Pons (tissue), 1 donor: Measurements from ENCODE around the gene DNAJC5.
"Not testable (repeated sequence)": the region's sequence is repeated elsewhere in the genome, so short reads cannot be mapped to it uniquely, and the experiment has no call there.

Experiments
- DNase-seq: peaks from one replicate; pipeline ENCODE4 v3.0.0-alpha.2; 2016; ENCODE audit warnings: low spot score

Gene DNAJC5

DNA sequence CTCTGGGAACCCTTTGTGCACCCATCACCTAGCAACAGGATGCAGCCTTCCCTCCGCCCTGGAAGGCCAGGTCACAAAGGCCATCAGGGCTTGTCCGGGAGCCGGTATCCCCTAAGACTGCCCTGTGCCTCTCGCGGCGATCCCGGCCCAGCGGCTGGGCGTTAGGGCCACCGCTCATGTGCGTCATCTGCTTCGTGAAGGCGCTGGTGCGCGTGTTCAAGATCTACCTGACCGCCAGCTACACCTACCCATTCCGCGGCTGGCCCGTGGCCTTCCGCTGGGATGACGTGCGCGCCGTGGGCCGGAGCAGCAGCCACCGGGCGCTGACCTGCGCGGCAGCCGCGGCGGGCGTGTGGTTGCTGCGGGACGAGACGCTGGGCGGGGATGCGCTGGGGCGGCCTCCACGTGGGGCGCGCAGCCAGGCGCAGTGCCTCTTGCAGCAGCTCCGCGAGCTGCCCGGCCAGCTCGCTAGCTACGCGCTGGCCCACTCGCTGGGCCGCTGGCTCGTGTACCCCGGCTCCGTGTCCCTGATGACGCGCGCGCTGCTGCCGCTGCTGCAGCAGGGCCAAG lies 33.5 kb upstream of the DNAJC5 start, which contains the start of gene ABHD16B:
TSS of gene ABHD16B (plus strand) at position 134 of the 570 bp plus-strand sequence. CDS start at position 177, 43 bp downstream.
- no peak for DNase-seq

DNA sequence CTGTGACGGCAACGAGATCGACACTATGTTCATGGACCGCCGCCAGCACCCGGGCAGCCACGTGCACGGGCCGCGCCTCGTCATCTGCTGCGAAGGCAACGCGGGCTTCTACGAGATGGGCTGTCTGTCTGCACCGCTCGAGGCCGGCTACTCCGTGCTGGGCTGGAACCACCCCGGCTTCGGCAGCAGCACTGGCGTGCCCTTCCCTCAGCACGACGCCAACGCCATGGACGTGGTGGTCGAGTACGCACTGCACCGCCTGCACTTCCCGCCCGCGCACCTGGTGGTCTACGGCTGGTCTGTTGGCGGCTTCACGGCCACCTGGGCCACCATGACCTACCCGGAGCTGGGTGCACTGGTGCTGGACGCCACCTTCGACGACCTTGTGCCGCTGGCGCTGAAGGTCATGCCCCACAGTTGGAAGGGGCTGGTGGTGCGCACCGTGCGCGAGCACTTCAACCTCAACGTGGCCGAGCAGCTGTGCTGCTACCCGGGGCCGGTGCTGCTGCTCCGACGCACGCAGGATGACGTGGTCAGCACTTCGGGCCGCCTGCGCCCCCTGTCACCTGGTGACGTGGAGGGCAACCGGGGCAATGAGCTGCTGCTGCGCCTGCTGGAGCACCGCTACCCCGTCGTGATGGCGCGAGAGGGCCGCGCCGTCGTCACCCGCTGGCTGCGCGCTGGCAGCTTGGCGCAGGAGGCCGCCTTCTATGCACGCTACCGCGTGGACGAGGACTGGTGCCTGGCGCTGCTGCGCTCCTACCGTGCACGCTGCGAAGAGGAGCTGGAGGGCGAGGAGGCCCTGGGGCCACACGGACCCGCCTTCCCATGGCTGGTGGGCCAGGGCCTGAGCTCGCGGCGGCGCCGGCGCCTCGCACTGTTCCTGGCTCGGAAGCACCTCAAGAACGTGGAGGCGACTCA lies 32.7 kb upstream of the DNAJC5 start:
- DNase-seq: no peak

DNA sequence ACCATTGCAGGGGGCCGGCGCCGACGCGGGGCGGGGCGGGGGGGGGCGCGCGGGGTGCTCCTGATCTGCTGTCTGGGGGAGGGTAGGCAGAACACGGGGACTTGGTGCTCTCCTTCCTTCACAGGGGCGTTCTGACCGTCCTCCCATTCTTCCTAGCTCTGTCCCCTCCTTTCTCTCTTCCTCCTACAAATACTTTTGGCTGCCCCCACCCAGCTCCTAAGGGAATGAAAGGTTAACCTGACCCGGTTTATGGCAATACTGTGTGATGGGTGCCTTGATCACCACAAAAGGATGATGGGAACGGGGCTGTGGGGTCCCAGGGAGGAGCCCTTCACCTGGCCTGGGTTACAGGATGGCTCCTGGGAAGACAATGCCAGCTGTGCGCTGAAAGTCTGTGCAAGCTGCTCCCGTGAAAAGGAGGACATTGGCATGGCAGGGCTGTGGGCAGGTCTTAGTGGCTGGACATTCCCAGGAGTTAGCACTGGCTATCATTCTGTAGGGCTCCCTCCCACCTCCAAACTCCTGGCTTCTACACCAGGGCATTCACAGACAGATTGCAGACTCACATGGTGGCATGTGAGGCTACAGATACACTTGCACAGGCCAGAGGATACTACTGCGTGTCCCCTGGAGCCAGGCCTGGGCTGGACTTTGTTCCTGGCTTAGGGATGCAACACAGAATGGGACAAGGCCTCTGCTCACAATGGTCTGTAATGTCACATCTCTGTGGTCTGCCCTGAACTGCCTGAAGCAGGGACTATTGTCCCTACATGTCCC lies 31.7 kb upstream of the DNAJC5 start:
- DNase-seq: no peak

DNA sequence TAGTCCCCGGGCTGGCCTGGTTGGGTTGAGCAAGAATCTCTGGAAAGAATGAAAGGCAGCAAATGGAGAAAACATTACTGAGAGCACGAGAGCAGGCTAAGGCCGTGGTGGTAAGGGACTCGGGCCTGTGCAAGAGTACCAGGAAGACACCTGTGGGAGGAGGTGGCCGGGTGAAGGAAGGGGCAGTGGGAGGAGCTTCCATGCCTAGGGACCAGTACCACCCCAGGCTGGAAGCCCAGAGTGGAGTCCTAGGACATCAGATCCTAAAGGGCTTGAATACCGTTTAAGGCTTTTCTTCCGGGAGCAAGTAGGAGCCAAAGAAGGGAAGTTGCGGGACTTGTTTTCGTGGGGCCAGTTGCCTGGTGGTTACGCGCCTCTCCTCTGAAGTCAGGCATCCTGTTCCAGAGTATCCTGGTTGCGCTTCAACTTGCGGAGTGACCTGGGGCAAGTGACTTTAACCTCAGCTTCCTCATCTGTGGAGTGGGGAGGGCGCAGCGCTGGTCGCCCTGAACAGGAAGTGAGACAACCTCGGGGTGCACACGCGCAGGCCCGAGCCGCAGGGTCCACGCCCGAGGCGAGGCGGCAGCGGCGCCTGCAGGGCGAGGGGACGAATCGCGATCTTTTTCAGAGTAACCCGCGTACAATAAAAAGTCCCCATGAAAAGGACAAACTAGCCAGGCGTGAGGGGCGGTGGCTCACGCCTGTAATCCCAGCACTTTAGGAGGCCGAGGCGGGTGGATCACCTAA lies 31.0 kb upstream of the DNAJC5 start:
- peak; percentile 77 for DNase-seq

DNA sequence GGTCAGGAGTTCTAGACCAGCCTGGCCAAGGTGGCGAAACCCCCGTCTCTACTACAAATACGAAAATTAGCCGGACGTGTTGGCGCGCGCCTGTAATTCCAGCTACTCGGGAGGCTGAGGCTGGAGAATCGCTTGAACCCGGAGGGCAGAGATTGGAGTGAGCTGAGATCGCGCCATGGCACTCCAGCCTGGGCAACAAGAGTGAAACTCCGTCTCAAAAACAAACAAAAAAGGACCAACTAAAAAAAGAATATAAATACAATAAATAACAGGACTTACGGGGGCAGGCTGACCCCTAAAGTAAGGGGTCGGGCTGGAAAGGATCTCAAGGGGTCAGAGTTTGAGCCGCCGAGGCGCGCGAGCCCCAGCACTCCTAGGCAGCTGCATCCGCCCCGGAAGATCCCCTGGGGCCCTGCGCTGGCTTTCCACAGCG lies 30.4 kb upstream of the DNAJC5 start:
- no peak for DNase-seq

DNA sequence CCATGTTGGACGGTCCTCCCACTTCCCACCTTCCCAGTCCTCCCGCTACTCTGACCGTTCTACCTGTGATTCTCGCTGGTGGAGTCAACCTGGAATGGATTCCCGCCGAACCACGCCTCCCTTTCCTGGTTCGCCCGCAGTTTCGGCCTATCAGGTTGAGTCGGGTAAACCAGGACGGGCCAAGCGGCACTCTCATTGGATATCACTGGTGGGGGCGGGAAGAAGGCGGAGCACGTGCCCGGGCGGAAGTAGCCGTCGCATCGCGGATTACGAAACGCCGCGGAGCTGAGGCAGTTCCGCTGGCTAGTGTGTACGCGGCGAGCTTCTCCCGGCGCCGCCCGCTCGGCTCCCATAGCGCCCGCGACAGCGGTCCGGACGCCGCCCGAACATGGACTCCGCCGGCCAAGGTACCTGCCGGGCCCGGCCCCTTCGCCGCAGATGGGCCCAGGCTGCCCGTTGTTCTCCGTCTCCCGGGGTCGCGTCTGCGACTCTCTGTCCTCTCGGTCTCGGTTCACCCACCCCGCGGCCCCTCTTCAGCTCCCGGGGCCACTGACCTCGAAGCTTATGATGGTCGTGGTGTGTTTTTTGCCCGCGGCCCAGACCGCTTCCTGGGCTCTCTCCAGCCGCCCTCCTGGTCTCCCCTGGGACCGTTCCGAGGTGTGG lies 29.8 kb upstream of the DNAJC5 start, which contains the start of gene TPD52L2:
TSS of gene TPD52L2 (plus strand) at position 293 of the 663 bp plus-strand sequence. CDS start at position 389, 96 bp downstream.
- DNase-seq: peak; percentile 98

DNA sequence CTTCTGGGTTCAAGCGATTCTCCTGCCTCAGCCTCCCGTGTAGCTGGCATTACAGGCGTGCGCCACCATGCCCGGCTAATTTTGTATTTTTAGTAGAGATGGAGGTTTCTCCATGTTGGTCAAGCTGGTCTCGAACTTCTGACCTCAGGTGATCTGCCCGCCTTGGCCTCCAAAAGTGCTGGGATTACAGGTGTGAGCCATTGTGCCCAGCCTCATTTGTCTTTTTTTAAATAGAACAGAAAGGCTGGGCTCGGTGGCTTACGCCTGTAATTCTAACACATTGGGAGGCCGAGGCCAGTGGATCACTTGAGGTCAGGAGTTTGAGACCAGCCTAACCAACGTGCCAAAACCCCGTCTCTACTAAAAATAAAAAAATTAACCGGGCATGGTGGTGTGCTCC lies 27.9 kb upstream of the DNAJC5 start:
- not testable (repeated sequence) for DNase-seq

DNA sequence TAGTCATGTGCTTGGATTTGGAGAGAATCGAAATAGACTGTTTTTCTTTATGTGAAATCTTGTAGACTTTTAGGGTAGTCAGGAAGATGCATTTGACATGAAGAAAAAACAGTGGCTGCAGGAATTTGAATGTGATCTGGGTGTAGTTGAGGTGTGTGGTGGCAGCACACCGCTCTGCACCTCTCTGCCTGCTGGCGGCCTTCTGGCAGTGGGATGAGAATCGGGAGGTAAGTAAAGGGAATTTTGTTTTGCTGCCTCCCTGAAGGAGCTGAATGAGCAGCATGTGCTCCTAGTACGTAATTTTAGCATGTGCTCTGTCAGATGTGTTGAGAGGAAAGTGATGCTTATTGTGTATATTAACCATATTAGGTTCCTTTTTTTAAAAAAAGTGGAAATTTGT lies 26.7 kb upstream of the DNAJC5 start:
- no peak for DNase-seq

DNA sequence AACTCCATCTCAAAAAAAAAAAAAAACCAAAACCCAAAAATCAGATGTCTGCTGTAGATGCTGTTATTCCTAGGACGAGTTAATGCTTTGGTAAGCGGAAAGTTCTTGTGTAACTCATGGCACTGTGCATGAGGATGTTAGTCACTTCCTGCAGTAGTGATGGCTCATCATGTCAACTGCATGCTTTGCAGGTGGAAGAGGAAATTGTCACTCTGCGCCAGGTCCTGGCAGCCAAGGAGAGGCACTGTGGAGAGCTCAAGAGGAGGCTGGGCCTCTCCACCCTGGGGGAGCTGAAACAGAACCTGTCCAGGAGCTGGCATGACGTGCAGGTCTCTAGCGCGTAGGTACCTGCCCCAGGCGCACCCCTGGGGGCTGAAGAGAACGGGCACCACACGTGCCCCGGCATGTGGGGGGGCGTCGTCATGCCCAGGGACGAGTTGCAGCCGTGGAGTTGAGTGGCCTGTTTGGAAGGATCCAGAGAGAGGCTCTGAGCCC lies 21.4 kb upstream of the DNAJC5 start:
- DNase-seq: peak; percentile 77

DNA sequence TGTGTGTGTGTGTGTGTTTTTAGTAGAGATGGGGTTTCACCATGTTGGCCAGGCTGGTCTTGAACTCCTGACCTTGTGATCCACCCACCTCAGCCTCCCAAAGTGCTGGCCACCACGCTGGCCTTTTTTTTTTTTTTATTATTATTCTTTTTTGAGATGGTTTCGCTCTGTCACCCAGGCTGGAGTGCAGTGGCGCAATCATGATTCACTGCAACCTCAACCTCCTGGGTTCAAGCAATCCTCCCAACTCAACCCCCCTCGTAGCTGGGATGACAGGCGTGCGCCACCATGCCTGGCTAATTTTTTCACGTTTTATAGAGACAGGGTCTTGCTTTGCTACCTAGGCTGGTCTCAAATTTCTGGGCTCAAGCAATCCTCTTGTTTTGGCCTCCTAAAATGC lies 20.7 kb upstream of the DNAJC5 start:
- not testable (repeated sequence) for DNase-seq

DNA sequence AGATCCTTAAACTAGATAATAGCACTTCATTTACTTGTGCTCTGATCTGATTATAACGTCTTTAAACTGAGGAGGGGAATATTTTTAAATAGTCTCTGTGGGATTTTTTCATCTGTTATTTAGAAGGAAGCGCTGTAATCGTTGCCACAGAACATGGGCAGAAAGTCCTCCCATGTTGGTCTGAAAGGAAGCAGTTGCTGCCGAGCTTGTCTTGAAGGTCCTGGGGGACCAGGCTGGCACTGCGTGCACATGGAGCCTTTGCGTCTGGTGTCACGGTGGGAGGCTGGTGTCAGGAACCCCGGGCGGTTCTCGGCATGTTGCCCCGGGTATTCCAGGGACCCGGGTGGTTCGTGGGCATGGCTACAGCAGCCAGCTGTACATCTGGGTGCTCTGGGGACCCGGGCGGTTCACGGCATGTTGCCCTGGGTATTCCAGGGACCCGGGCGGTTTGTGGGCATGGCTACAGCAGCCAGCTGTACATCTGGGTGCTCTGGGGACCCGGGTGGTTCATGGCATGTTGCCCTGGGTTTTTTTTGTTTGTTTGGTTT lies 18.4 kb upstream of the DNAJC5 start:
- DNase-seq: no peak

DNA sequence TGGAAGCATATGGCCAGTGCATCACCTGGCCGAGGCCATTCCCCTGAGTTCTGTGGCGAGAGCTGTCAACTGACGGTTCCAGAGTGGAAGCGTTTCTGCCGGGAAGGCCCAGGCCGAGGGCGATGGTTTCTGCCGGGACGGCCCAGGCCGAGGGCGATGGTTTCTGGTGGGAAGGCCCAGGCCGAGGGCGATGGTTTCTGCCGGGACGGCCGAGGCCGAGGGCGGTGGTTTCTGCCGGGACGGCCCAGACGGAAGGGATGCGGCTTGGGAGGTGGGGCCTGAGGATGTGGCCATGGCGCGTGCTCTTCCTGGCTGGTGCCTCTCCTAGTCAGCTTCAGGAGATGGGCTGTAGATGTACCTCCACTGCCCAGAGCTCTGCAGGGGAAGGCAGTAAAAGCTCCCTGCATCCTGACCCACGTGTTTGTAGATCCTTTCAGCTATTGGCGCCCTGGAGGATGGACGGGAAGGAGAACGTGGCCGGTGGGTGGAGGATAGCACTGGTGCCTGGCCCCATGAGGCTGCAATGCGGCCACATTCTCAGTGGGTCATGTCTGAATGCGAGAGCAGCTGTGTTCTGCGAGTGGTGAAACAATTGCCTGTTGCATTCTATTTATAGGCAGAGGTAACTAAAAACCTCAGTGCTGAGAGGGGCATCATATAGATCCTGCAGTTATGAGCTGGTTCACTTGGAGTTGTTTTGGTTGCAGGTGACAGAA lies 17.0 kb upstream of the DNAJC5 start:
- no peak for DNase-seq

DNA sequence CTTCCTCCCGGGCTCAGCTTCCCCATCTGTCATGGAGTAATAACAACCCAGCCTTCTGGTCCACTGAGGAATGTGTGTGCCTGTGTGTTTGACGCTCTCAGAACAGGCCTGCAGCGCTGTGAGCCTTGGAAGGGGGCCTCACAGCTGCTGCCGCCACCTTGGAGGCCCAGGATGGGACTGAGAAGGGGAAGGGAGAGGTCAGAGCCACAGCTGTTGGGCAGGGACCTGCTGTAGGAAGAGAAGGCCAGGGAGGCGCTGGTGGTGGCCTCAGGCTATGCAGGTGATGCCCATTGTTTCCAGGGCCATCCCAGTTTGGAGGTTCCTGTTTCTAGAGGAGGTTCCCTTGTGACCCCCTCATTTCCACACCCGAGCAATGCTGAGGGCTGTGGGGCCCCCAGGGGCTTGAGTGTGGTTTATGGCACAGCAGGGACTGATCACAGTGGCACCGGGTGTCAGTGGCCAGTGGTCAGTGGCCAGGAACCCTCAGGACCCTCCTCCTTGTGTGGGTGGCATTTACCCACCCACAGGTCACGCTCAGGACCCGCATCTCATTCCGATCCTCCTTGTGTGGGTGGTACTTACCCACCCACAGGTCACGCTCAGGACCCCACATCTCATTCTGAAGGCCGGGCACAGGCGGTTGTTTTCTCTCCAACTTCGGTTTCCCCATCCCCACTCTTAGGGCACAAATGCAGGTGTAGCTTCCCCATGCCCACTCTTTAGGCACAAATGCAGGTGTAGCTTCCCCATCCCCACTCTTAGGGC lies 15.8 kb upstream of the DNAJC5 start:
- DNase-seq: no peak

DNA sequence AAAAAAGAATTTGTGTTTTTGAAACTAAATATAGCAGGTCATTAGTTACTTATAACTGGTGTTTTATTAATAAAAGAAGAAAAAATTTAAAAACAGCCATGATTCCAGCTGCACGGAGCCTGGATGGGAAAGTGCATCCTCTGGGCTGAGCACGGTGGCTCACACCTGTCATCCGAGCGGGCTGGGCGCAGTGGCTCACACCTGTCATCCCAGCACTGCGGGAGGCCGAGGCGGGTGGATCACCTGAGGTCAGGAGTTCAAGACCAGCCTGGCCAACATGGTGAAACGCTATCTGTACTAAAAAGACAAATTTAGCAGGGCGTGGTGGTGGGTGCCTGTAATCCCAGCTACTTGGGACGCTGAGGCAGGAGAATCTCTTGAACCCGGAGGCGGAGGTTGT lies 14.0 kb upstream of the DNAJC5 start:
- DNase-seq: not testable (repeated sequence)

DNA sequence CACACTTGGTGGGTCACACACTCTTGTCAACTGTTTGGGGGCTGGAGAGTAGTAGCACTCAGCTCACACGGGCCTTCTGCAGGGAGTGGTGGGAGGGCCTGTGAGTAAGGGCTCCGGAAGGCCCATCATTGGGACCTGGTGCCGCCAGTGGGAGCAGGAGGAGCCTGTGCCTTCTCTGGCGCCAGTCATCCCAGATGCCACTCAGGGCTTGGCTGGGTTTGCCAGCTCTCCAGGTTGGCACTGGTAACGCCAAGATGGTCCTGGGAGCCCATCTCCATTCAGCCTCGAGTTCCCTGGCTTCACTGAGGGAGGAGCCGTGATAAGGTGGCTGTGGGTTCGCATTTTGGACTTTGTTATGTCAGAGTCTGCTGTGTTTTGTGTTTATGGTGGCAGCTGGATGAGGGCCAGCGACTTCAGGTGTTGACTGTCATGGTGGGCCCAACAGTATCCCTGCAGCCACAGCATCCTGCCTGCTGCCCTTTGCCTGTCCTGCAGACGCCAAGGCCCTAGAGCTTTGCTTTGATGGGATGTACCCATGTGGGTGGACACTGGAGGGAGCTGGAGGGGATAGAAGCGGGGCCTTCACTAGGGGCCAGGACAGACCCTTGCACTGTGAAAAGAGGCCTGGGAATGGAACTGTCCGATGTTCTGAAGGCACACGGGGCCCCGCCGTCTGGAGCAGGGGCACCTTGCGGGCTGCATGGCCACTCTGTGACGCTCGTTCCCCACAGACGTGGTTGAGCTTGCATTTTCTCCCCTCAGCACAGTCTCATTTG lies 13.3 kb upstream of the DNAJC5 start:
- no peak for DNase-seq

DNA sequence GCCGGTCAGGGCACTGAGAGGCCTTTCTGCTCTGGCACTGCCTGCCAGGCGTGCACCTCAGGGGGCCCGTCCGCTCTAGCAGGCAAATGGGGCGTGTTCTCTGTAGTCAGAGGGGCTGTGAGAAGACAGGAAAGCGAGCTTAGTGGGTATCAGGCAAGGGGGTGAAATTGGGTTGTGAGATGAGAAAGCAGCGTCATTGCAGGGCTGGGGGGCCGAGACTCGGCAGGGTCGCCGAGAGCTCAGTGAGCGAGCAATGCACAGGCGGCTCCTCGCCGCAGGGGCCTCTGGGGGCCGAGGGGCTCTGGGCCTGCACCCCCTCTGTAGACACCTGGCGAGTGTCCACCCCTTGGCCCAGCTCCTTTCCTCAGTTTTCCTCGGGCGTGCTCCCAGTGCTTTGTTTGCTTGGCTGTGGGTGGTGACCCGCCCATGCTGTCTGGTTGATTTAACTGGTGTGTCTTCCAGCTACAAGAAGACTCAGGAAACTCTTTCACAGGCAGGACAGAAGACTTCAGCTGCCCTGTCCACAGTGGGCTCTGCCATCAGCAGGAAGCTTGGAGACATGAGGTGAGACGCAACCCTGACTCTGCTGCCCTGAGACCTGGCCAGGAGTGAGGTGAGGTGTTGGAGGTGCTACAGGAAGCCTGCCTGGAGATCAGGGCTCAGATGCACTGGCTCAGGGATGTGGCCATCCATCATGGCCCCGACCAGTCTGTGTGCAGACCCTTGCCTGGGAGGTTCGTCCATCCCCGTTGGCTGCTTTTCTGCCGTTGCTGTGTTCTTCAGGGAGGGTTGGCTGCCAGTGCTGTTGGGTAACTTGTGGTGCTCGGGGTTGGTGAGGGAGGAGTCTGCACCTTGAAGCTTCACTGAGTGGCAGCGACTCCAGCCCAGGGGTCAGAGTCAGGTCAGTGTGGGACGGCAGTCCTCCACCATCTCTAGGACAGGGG lies 12.4 kb upstream of the DNAJC5 start:
- no peak for DNase-seq

DNA sequence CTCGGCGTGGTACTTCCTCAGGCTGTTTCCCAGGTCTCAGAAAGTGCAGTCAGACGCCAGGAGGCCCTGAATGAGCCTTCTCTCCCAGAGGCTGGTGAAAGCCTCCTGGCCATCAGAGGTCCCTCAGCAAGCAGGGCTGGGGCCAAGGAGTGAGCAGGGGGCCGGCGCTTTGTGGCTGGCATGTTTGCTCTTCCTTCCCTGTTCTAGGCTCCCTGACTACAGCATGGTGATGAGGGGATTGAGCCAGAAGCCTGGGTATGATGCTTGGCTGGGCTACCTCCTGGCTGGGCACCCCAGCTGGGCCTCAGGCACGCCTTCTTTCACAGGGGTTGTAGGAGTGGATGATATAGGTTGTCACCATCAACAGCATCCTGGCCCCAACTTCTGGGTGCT lies 11.7 kb upstream of the DNAJC5 start:
- no peak for DNase-seq
